K562 (cell line): ENCODE data around the gene SLK. TPM values are rescaled to one million over a fixed set of nuclear protein-coding genes. Genes with fewer than 3 reads are reported as not detected.

Experiments used
- ATAC-seq: fragments of 200-7000 bp; cut with Tn5 transposase; 3 replicates; pipeline ENCODE4 v1.9.1; 2020; ENCODE audit warnings: moderate library complexity
- BruUV-seq: library from RNA; stranded (reverse); fragments of 400-500 nt; replicated peaks from 2 replicates; lab custom pipeline; 2021; lab: Mats Ljungman, UMichigan
- CTCF ChIA-PET: fragments of 300-600 bp; formaldehyde crosslinking; extraction: SDS; loops from one replicate; lab custom pipeline; 2021; ENCODE audit warnings: low intra/inter-chr PET ratio; lab: Yijun Ruan, JAX
- POLR2A ChIA-PET: fragments of 300-600, 350-650 bp; sonication (Branson Sonifier 250); formaldehyde crosslinking; extraction: SDS; loops from one replicate; lab custom pipeline; 2021; ENCODE audit warnings: antibody characterized with exemption, inconsistent platforms; lab: Yijun Ruan, JAX
- DNase-seq, 4 experiments: peaks; one replicate each; pipeline versions ENCODE4 v3.0.0 to v3.0.0-alpha.2; 2011 to 2018; ENCODE audit warnings: low spot score in 3 of 4, mixed read lengths in 3 of 4; ENCODE audit errors: extremely low read depth in 1 of 4
- FAIRE-seq: peaks from 2 replicates; lab custom pipeline; 2011; peaks lifted over from hg19 to GRCh38; lab: Jason Lieb, UNC
- H2AFZ ChIP-seq: 2 replicates; pipeline ENCODE4 v1.6.0; 2011; ENCODE audit warnings: low read depth, low read length, control low read depth, inconsistent platforms
- H3K27ac ChIP-seq: fragments of 200-600 bp; 3 replicates; pipeline ENCODE4 v1.8.0; 2011; ENCODE audit warnings: low read depth, mild to moderate bottlenecking, control low read depth, inconsistent platforms, low read length, moderate library complexity, mixed read lengths; ENCODE audit errors: extremely low read depth
- H3K27me3 ChIP-seq, 2 experiments: fragments of 300-600 bp in 1 of 2; 2 replicates in 1 of 2; 3 replicates in 1 of 2; pipeline versions ENCODE4 v1.6.0 to v1.8.0; 2011; ENCODE audit warnings: inconsistent platforms in 2 of 2, low read length in 2 of 2, mild to moderate bottlenecking in 1 of 2, mixed read lengths in 1 of 2, moderate library complexity in 1 of 2; ENCODE audit not compliant: control insufficient read depth in 2 of 2, insufficient read depth in 2 of 2
- H3K36me3 ChIP-seq: fragments of 300-600 bp; 3 replicates; pipeline ENCODE4 v1.8.0; 2011; ENCODE audit warnings: mild to moderate bottlenecking, low read length, inconsistent platforms; ENCODE audit not compliant: control insufficient read depth, insufficient read depth
- H3K4me1 ChIP-seq, 2 experiments: fragments of 200-600 bp in 1 of 2; replicated peaks in 1 of 2; 2 replicates in 1 of 2; 3 replicates in 1 of 2; pipeline versions ENCODE4 v1.5.1 to v1.8.0; 2011; ENCODE audit warnings: inconsistent platforms in 2 of 2, low read length in 2 of 2, mild to moderate bottlenecking in 1 of 2, mixed read lengths in 1 of 2, moderate library complexity in 1 of 2; ENCODE audit not compliant: control insufficient read depth in 2 of 2, insufficient read depth in 2 of 2
- H3K4me2 ChIP-seq: 2 replicates; pipeline ENCODE4 v1.6.1; 2011; ENCODE audit warnings: low read length, control low read depth, inconsistent platforms, mixed read lengths; ENCODE audit not compliant: insufficient read depth
- H3K4me3 ChIP-seq: fragments of 200-600 bp; sonication (generic), shearing (Covaris generic); 2 replicates; pipeline ENCODE4 v1.5.1; 2016; ENCODE audit warnings: control low read depth, inconsistent platforms
- H3K79me2 ChIP-seq: fragments of 200-600 bp; 3 replicates; pipeline ENCODE4 v1.8.0; 2011; ENCODE audit warnings: low read length, inconsistent platforms; ENCODE audit not compliant: control insufficient read depth, insufficient read depth
- H3K9ac ChIP-seq, 2 experiments: 2 replicates each; pipeline versions ENCODE4 v1.6.0 to v1.6.1; 2011; ENCODE audit warnings: low read depth in 2 of 2, low read length in 2 of 2, control low read depth in 1 of 2, inconsistent platforms in 1 of 2, mild to moderate bottlenecking in 1 of 2, mixed read lengths in 1 of 2; ENCODE audit not compliant: insufficient read depth in 1 of 2
- H3K9me1 ChIP-seq: one replicate; pipeline ENCODE4 v1.6.0; 2011; ENCODE audit warnings: inconsistent platforms, mild to moderate bottlenecking, low read length, moderate library complexity; ENCODE audit not compliant: control insufficient read depth, insufficient read depth
- H3K9me3 ChIP-seq: replicated peaks from 2 replicates; pipeline ENCODE4 v1.5.1; 2011; ENCODE audit warnings: low read depth, low read length, inconsistent platforms; ENCODE audit not compliant: control insufficient read depth, insufficient read depth
- H4K20me1 ChIP-seq: replicated peaks from 2 replicates; pipeline ENCODE4 v1.6.1; 2011; ENCODE audit warnings: low read length, inconsistent platforms, mixed read lengths; ENCODE audit not compliant: control insufficient read depth, insufficient read depth
- ZBTB49 ChIP-seq: sonication (generic); formaldehyde crosslinking; IDR thresholded peaks from 2 replicates; pipeline ENCODE4 v1.8.0; 2022; ENCODE audit warnings: missing genetic modification reagents, mild to moderate bottlenecking, borderline replicate concordance
- WGBS: fragments of 100-300 bp; shearing (Covaris generic); methylation state at CpG from one replicate; pipeline ENCODE4 v1.1.6; 2016; ENCODE audit warnings: low coverage, mixed read lengths; ENCODE audit not compliant: insufficient coverage; ENCODE audit errors: missing lambda C conversion rate; 5-methylcytosine and 5-hydroxymethylcytosine counted together
- in situ Hi-C: fragments of 300-500 bp; cut with MboI; formaldehyde crosslinking; loops from 4 replicates; pipeline ENCODE4 v1.15.0; 2018; ENCODE audit warnings: inconsistent platforms, mixed read lengths
- intact Hi-C: fragments of 100-400 bp; cut with micrococcal nuclease; formaldehyde crosslinking; loops from 2 replicates; pipeline ENCODE4 v1.14.2; 2022
- polyA plus RNA-seq, 8 experiments: library from polyadenylated mRNA; depleted of rRNA in 4 of 8; stranded (reverse) in 5 of 8; unstranded in 3 of 8; fragments of >200 nt; fragmentation: Nextera tagmentation in 2 of 8; fragmentation: Illumina TruSeq in 1 of 8; extraction: Ambion mirVana in 2 of 8; extraction: Trizol in 1 of 8; gene quantifications; 2 replicates each; pipeline versions ENCODE4 v1.2.1 to v1.2.3, GENCODE V29; 2011 to 2014; ENCODE audit warnings: inconsistent platforms in 1 of 8, missing spikeins in 1 of 8
- total RNA-seq, 7 experiments: library from RNA; depleted of rRNA in 6 of 7; stranded (reverse); fragments of >200 nt in 6 of 7; fragmentation: Illumina TruSeq in 2 of 7; extraction: Trizol in 2 of 7; gene quantifications; 2 replicates each; pipeline versions ENCODE4 v1.2.1 to v1.2.3, GENCODE V29; 2011 to 2021; ENCODE audit warnings: low replicate concordance in 1 of 7
- TF ChIP-seq, protein P1 (sequence below): fragments of 450-650 bp; IDR thresholded peaks from 2 replicates; pipeline ENCODE4 v1.6.1; 2017; ENCODE audit warnings: antibody characterized with exemption

SLK gene
- total and polyA plus RNA-seq, 9 of the 15 experiments (the other 6 are each of a cell fraction or from before 2014, with no cell fraction given) = 8.2 to 40.0 (median 23.4) TPM

DNA sequence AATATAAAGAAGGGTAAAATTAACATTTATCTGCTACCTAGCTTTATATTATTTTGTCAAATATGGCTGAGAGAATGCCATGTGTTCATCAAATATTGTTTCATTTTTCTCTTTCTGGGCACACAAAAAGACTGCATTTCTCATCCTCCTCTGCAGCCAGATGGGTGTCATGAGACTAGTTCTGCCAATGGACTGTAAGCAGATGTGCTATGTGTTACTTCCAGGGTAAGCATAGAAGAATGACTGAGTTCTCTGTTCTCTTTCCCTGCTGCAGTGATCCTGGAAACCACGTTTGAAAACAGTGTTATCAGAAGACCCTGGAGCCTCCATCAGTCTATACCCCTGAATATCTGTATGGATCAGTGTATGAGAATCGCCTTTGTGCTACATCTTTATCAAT, 24.1 kb upstream of the SLK start:
- Histone ChIP-seq H2AFZ (no peak overlapping the region), H3K27me3 (no peaks in the 10 kb centered on the region), H3K9me3 (no peaks in the 10 kb centered on the region), H3K4me3 (no peak overlapping the region), H4K20me1 (no peaks in the 10 kb centered on the region), H3K9me1 (no peaks in the 10 kb centered on the region), H3K79me2 (no peaks in the 10 kb centered on the region), H3K36me3 (no peaks in the 10 kb centered on the region), H3K9ac (no peak overlapping the region), H3K4me2 (no peak overlapping the region), H3K4me1 (no peaks in the 10 kb centered on the region), H3K27ac (no peak overlapping the region)
- ATAC-seq (no peak), DNase-seq (no peak), FAIRE-seq (no peak)
- no peak for TF ChIP-seq ZBTB49 (CRISPR knock-in tag)
- TF ChIP-seq, protein P1, sequence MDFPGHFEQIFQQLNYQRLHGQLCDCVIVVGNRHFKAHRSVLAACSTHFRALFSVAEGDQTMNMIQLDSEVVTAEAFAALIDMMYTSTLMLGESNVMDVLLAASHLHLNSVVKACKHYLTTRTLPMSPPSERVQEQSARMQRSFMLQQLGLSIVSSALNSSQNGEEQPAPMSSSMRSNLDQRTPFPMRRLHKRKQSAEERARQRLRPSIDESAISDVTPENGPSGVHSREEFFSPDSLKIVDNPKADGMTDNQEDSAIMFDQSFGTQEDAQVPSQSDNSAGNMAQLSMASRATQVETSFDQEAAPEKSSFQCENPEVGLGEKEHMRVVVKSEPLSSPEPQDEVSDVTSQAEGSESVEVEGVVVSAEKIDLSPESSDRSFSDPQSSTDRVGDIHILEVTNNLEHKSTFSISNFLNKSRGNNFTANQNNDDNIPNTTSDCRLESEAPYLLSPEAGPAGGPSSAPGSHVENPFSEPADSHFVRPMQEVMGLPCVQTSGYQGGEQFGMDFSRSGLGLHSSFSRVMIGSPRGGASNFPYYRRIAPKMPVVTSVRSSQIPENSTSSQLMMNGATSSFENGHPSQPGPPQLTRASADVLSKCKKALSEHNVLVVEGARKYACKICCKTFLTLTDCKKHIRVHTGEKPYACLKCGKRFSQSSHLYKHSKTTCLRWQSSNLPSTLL = no peak
- ChIA-PET POLR2A (no interaction called here), CTCF (no interaction called here)
- 0% methylated on average over 2 of the region's 2 CpGs for WGBS
- no TSS peak for BruUV-seq
- intact Hi-C loops = no loop called here
- in situ Hi-C loops = no loop called here
